ENCODE data around the gene DBP.

The DBP gene

GRCh38 chr19:48582168-48582567 is 55.0 kb downstream of the DBP start:
- Histone ChIP-seq H3K9me3 (ENCODE audit: control insufficient read depth, insufficient read depth, low read depth, low read length) (no peaks in the 10 kb centered on the region), H3K27ac (ENCODE audit: low read depth, low read length) (no peak overlapping the region), H3K27me3 (ENCODE audit: control insufficient read depth, insufficient read depth, low read length) (no peaks in the 10 kb centered on the region), H3K36me3 (ENCODE audit: control insufficient read depth, insufficient read depth, low read length) (no peaks in the 10 kb centered on the region), H3K4me1 (ENCODE audit: control insufficient read depth, insufficient read depth, low read length) (no peaks in the 10 kb centered on the region), H3K4me3 (ENCODE audit: low read depth, low read length) (no peak overlapping the region), H3K9ac (ENCODE audit: low read length) (no peak overlapping the region)

All from HUES6 (cell line).